NCI-H146 treated with DMSO at 0.1 percent for 48 hours (cell line): ENCODE results near the gene SARS1.

Experiments used
- DNase-seq: peaks from one replicate; lab custom pipeline; 2025; ENCODE audit not compliant: unreplicated experiment; lab: John Stamatoyannopoulos, UW

The SARS1 gene

GRCh38 chr1:109225711-109226445, 12.2 kb downstream of the SARS1 start:
- DNase-seq, result no peak

GRCh38 chr1:109228167-109228566, 14.4 kb downstream of the SARS1 start:
- DNase-seq, result no peak

- DNase-seq, result peak; percentile 97
These were observed 15.9 kb downstream of the SARS1 start for GRCh38 chr1:109229531-109230127.

- DNase-seq, result no peak
These were observed 17.3 kb downstream of the SARS1 start for GRCh38 chr1:109231066-109231465.

- no peak for DNase-seq
These were observed 21.4 kb downstream of the SARS1 start for GRCh38 chr1:109235137-109235536.

GRCh38 chr1:109237512-109237911, 23.8 kb downstream of the SARS1 start:
- no peak for DNase-seq

GRCh38 chr1:109238382-109238781, 24.7 kb downstream of the SARS1 start:
- DNase-seq, result no peak

- no peak for DNase-seq
These were observed 25.3 kb downstream of the SARS1 start for GRCh38 chr1:109239047-109239408.

- peak; percentile 25 for DNase-seq
These were observed 25.8 kb downstream of the SARS1 start for GRCh38 chr1:109239409-109240068.

GRCh38 chr1:109240158-109241152, 26.7 kb downstream of the SARS1 start:
- DNase-seq, result no peak

GRCh38 chr1:109241344-109241743, 27.6 kb downstream of the SARS1 start:
- no peak for DNase-seq

GRCh38 chr1:109241841-109242345, 28.2 kb downstream of the SARS1 start:
- no peak for DNase-seq

GRCh38 chr1:109242387-109242786, 28.7 kb downstream of the SARS1 start:
- DNase-seq, result no peak

GRCh38 chr1:109243221-109243620, 29.5 kb downstream of the SARS1 start:
- DNase-seq, result no peak

- no peak for DNase-seq
These were observed 30.3 kb downstream of the SARS1 start for GRCh38 chr1:109243860-109244552.

GRCh38 chr1:109246141-109246551, 32.4 kb downstream of the SARS1 start:
- DNase-seq, result no peak

GRCh38 chr1:109247401-109248365, 34.0 kb downstream of the SARS1 start:
- DNase-seq, result no peak

GRCh38 chr1:109248444-109248796, 34.7 kb downstream of the SARS1 start:
- DNase-seq, result no peak
